ENCODE measurements around the gene NR3C1.

Gene NR3C1

GRCh38 chr5:143261748-143262392 lies 141.6 kb downstream of the NR3C1 start:
- DNase-seq (ENCODE audit: extremely low spot score) = no peak
- no peak for TF ChIP-seq CTCF (IDR thresholded peaks at IDR 0.05; ENCODE audit: control extremely low read depth, extremely low read depth, low read depth, missing control alignments)
- ChIA-PET CTCF (no interaction called here), POLR2A (no interaction called here)

DNA sequence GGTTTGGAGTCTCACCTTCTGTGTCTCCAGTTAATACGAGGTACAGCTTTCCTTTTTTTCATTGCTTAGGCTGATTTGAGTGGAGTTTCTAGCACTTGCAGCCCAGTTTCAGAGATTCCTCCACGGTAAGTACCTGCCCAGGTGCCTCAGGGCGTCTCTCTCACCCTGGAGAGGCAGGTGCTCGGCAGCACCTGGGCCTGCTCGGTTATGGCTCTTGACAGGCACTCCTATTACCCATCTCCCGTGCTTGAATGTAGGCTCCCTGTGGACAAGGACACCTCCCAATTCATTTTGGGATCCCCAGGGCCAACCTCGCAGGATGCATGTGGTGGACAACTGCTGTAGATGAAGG lies 144.3 kb downstream of the NR3C1 start:
- ChIA-PET POLR2A (no interaction called here), CTCF (interaction anchor here (0.8 to 1.4 kb wide), 3 partner anchors 11 to 24 kb away, joined by 3 to 4 read pairs (median 3); no protein-coding TSS in a partner anchor)
- no peak for DNase-seq (ENCODE audit: extremely low spot score)
- no peak for TF ChIP-seq CTCF (IDR thresholded peaks at IDR 0.05; ENCODE audit: control extremely low read depth, extremely low read depth, low read depth, missing control alignments)

GRCh38 chr5:143258559-143259253 lies 144.8 kb downstream of the NR3C1 start:
- no peak for DNase-seq (ENCODE audit: extremely low spot score)
- CTCF ChIA-PET = interaction anchor here (0.8 to 1.4 kb wide), 3 partner anchors 11 to 23 kb away, joined by 3 to 4 read pairs (median 3); no protein-coding TSS in a partner anchor
- POLR2A ChIA-PET = no interaction called here
- no peak for TF ChIP-seq CTCF (IDR thresholded peaks at IDR 0.05; ENCODE audit: control extremely low read depth, extremely low read depth, low read depth, missing control alignments)

GRCh38 chr5:143254819-143255218 lies 148.7 kb downstream of the NR3C1 start:
- CTCF ChIA-PET = interaction anchor here (1.3 kb wide), 1 partner anchor 252 kb away, joined by 3 read pairs; no protein-coding TSS in a partner anchor
- POLR2A ChIA-PET = no interaction called here
- no peak for DNase-seq (ENCODE audit: extremely low spot score)
- no peak for TF ChIP-seq CTCF (IDR thresholded peaks at IDR 0.05; ENCODE audit: control extremely low read depth, extremely low read depth, low read depth, missing control alignments)

GRCh38 chr5:143251946-143252345 lies 151.5 kb downstream of the NR3C1 start:
- no peak for TF ChIP-seq CTCF (IDR thresholded peaks at IDR 0.05; ENCODE audit: control extremely low read depth, extremely low read depth, low read depth, missing control alignments)
- CTCF ChIA-PET = interaction anchor here (0.9 to 3.2 kb wide), 2 partner anchors 11 to 22 kb away, joined by 4 to 13 read pairs; no protein-coding TSS in a partner anchor
- DNase-seq (ENCODE audit: extremely low spot score) = no peak
- POLR2A ChIA-PET = no interaction called here

- no peak for TF ChIP-seq CTCF (IDR thresholded peaks at IDR 0.05; ENCODE audit: control extremely low read depth, extremely low read depth, low read depth, missing control alignments)
- CTCF ChIA-PET = interaction anchor here (3.2 kb wide), 1 partner anchor 10 kb away, joined by 13 read pairs; no protein-coding TSS in a partner anchor
- DNase-seq (ENCODE audit: extremely low spot score) = peak; percentile 47
- POLR2A ChIA-PET = no interaction called here
These were observed 152.3 kb downstream of the NR3C1 start for GRCh38 chr5:143251190-143251589.
